ENCODE results near the gene CEMIP.

DNA sequence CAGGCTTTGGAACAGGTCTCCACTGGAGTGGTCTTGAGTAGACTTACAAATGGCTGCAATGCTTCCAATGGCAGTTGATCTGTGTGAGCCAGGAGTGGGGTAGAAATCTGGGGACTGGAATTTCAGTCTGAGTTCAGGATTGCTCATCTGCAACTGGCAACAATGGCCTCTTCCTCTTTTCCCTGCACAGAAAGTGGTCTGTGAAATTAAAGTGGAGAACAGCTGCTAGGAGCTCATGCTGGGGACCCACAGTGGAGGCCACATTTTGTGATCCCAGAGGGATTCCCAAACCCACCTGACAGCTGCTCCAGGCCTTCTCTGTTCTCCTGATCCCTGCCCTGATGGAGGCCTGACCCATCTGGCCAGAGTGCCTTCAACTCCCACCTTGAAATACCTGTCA is 49.6 kb downstream of the CEMIP start:
- TF ChIP-seq, protein P1, sequence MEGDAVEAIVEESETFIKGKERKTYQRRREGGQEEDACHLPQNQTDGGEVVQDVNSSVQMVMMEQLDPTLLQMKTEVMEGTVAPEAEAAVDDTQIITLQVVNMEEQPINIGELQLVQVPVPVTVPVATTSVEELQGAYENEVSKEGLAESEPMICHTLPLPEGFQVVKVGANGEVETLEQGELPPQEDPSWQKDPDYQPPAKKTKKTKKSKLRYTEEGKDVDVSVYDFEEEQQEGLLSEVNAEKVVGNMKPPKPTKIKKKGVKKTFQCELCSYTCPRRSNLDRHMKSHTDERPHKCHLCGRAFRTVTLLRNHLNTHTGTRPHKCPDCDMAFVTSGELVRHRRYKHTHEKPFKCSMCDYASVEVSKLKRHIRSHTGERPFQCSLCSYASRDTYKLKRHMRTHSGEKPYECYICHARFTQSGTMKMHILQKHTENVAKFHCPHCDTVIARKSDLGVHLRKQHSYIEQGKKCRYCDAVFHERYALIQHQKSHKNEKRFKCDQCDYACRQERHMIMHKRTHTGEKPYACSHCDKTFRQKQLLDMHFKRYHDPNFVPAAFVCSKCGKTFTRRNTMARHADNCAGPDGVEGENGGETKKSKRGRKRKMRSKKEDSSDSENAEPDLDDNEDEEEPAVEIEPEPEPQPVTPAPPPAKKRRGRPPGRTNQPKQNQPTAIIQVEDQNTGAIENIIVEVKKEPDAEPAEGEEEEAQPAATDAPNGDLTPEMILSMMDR (IDR thresholded peaks at IDR 0.05) = no peak
- TF ChIP-seq ZFX (IDR thresholded peaks at IDR 0.05; ENCODE audit: borderline replicate concordance) = no peak
